HEK293 (cell line): ENCODE measurements around the gene ARG2.

Experiments
- CTCF ChIP-seq: fragments of 450-650 bp; formaldehyde crosslinking; IDR thresholded peaks from 2 replicates; pipeline ENCODE4 v1.5.1; 2016; ENCODE audit warnings: missing biosample characterization, missing genetic modification characterization
- GLI4 ChIP-seq: fragments of 450-650 bp; formaldehyde crosslinking; IDR thresholded peaks from 2 replicates; pipeline ENCODE4 v1.5.1; 2016; ENCODE audit warnings: missing biosample characterization, missing genetic modification characterization
- HOXD13 ChIP-seq: sonication (generic); formaldehyde crosslinking; IDR thresholded peaks from 2 replicates; pipeline ENCODE4 v1.8.0; 2022; ENCODE audit warnings: missing genetic modification reagents, borderline replicate concordance
- KLF8 ChIP-seq: fragments of 450-650 bp; formaldehyde crosslinking; IDR thresholded peaks from 2 replicates; pipeline ENCODE4 v1.5.1; 2016; ENCODE audit warnings: missing biosample characterization, missing genetic modification characterization
- OSR2 ChIP-seq: fragments of 450-650 bp; formaldehyde crosslinking; IDR thresholded peaks from 2 replicates; pipeline ENCODE4 v1.5.1; 2016; ENCODE audit warnings: missing biosample characterization, missing genetic modification characterization
- PBX3 ChIP-seq: sonication (generic); formaldehyde crosslinking; IDR thresholded peaks from 2 replicates; pipeline ENCODE4 v1.8.1; 2022; ENCODE audit warnings: mild to moderate bottlenecking, moderate library complexity, missing genetic modification reagents
- PRDM2 ChIP-seq: fragments of 450-650 bp; formaldehyde crosslinking; IDR thresholded peaks from 2 replicates; pipeline ENCODE4 v1.5.1; 2016; ENCODE audit warnings: missing biosample characterization, missing genetic modification characterization, borderline replicate concordance
- SP2 ChIP-seq: fragments of 450-650 bp; formaldehyde crosslinking; IDR thresholded peaks from 2 replicates; pipeline ENCODE4 v1.5.1; 2016; ENCODE audit warnings: missing biosample characterization, missing genetic modification characterization
- ZBTB11 ChIP-seq: fragments of 450-650 bp; formaldehyde crosslinking; conservative IDR thresholded peaks from 2 replicates; pipeline ENCODE4 v1.5.1; 2016; ENCODE audit warnings: low read depth, missing biosample characterization, missing genetic modification characterization
- ZNF302 ChIP-seq: fragments of 450-650 bp; formaldehyde crosslinking; IDR thresholded peaks from 2 replicates; pipeline ENCODE4 v1.5.1; 2016; ENCODE audit warnings: missing biosample characterization, missing genetic modification characterization, low read depth
- ZNF48 ChIP-seq: fragments of 450-650 bp; formaldehyde crosslinking; IDR thresholded peaks from 2 replicates; pipeline ENCODE4 v1.5.1; 2016; ENCODE audit warnings: missing biosample characterization, missing genetic modification characterization
- ZNF549 ChIP-seq: fragments of 450-650 bp; IDR thresholded peaks from 2 replicates; pipeline ENCODE4 v1.5.1; 2018; ENCODE audit warnings: missing biosample characterization, missing genetic modification characterization, mild to moderate bottlenecking, inconsistent platforms, moderate library complexity
- ZNF560 ChIP-seq: fragments of 450-650 bp; formaldehyde crosslinking; IDR thresholded peaks from 2 replicates; pipeline ENCODE4 v1.5.1; 2017; ENCODE audit warnings: missing biosample characterization, missing genetic modification characterization, borderline replicate concordance
- ZNF561 ChIP-seq: fragments of 450-650 bp; IDR thresholded peaks from 2 replicates; pipeline ENCODE4 v1.5.1; 2018; ENCODE audit warnings: missing biosample characterization, missing genetic modification characterization, borderline replicate concordance
- ZNF629 ChIP-seq: fragments of 450-650 bp; formaldehyde crosslinking; IDR thresholded peaks from 2 replicates; pipeline ENCODE4 v1.5.1; 2017; ENCODE audit warnings: missing biosample characterization, missing genetic modification characterization
- ZNF785 ChIP-seq: fragments of 450-650 bp; formaldehyde crosslinking; IDR thresholded peaks from 2 replicates; pipeline ENCODE4 v1.5.1; 2016; ENCODE audit warnings: missing biosample characterization, missing genetic modification characterization
- ZNF830 ChIP-seq: fragments of 450-650 bp; IDR thresholded peaks from 2 replicates; pipeline ENCODE4 v1.5.0; 2018; ENCODE audit warnings: missing biosample characterization, missing genetic modification characterization, low read depth, mild to moderate bottlenecking, moderate library complexity
- TF ChIP-seq, protein P1 (sequence below): fragments of 450-650 bp; formaldehyde crosslinking; IDR thresholded peaks from 2 replicates; pipeline ENCODE4 v1.5.1; 2016; ENCODE audit warnings: missing biosample characterization, missing genetic modification characterization
- TF ChIP-seq, protein P2 (sequence below): fragments of 450-650 bp; formaldehyde crosslinking; IDR thresholded peaks from 2 replicates; pipeline ENCODE4 v1.5.1; 2017; ENCODE audit warnings: missing biosample characterization, missing genetic modification characterization

The ARG2 gene

GRCh38 chr14:67599698-67600561 is 19.8 kb upstream of the ARG2 start, which contains the start of gene PIGH (continued):
- TF ChIP-seq PRDM2 (no peak), PBX3 (CRISPR knock-in tag) (peak; percentile 54; the same call in 1 of the 2 replicates), ZNF302 (tag by site-specific recombination) (no peak), ZNF560 (tag by site-specific recombination) (no peak), GLI4 (tag by site-specific recombination) (no peak), ZNF830 (tag by site-specific recombination) (no peak), KLF8 (peak; percentile 43; the same call in 1 of the 2 replicates), ZNF48 (tag by site-specific recombination) (no peak), ZBTB11 (tag by site-specific recombination) (peak; percentile 93), ZNF629 (peak; percentile 18; the same call in 1 of the 2 replicates), CTCF (tag by site-specific recombination) (peak; percentile 95), ZNF561 (tag by site-specific recombination) (peak; percentile 73; the same call in 1 of the 2 replicates), ZNF549 (no peak), ZNF785 (no peak), HOXD13 (no peak), SP2 (tag by site-specific recombination) (peak; percentile 79), OSR2 (tag by site-specific recombination) (no peak)
- TF ChIP-seq, protein P1, sequence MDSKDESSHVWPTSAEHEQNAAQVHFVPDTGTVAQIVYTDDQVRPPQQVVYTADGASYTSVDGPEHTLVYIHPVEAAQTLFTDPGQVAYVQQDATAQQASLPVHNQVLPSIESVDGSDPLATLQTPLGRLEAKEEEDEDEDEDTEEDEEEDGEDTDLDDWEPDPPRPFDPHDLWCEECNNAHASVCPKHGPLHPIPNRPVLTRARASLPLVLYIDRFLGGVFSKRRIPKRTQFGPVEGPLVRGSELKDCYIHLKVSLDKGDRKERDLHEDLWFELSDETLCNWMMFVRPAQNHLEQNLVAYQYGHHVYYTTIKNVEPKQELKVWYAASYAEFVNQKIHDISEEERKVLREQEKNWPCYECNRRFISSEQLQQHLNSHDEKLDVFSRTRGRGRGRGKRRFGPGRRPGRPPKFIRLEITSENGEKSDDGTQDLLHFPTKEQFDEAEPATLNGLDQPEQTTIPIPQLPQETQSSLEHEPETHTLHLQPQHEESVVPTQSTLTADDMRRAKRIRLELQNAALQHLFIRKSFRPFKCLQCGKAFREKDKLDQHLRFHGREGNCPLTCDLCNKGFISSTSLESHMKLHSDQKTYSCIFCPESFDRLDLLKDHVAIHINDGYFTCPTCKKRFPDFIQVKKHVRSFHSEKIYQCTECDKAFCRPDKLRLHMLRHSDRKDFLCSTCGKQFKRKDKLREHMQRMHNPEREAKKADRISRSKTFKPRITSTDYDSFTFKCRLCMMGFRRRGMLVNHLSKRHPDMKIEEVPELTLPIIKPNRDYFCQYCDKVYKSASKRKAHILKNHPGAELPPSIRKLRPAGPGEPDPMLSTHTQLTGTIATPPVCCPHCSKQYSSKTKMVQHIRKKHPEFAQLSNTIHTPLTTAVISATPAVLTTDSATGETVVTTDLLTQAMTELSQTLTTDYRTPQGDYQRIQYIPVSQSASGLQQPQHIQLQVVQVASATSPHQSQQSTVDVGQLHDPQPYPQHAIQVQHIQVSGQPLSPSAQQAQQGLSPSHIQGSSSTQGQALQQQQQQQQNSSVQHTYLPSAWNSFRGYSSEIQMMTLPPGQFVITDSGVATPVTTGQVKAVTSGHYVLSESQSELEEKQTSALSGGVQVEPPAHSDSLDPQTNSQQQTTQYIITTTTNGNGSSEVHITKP (tag by site-specific recombination) = peak; percentile 94
- TF ChIP-seq, protein P2, sequence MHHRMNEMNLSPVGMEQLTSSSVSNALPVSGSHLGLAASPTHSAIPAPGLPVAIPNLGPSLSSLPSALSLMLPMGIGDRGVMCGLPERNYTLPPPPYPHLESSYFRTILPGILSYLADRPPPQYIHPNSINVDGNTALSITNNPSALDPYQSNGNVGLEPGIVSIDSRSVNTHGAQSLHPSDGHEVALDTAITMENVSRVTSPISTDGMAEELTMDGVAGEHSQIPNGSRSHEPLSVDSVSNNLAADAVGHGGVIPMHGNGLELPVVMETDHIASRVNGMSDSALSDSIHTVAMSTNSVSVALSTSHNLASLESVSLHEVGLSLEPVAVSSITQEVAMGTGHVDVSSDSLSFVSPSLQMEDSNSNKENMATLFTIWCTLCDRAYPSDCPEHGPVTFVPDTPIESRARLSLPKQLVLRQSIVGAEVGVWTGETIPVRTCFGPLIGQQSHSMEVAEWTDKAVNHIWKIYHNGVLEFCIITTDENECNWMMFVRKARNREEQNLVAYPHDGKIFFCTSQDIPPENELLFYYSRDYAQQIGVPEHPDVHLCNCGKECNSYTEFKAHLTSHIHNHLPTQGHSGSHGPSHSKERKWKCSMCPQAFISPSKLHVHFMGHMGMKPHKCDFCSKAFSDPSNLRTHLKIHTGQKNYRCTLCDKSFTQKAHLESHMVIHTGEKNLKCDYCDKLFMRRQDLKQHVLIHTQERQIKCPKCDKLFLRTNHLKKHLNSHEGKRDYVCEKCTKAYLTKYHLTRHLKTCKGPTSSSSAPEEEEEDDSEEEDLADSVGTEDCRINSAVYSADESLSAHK (tag by site-specific recombination) = no peak
